HG02571 (cell line): Measurements from ENCODE around the gene LYRM7.
"Not testable (repeated sequence)": the region's sequence is repeated elsewhere in the genome, so short reads cannot be mapped to it uniquely, and the experiment has no call there.

Source experiments
- ATAC-seq: cut with Tn5 transposase; IDR thresholded peaks from one replicate; pipeline ENCODE4 v1.9.1; 2021; ENCODE audit warnings: mild to moderate bottlenecking, moderate library complexity; ENCODE audit not compliant: unreplicated experiment

LYRM7 gene

GRCh38 chr5:131218392-131218791, 47.6 kb downstream of the LYRM7 start:
- ATAC-seq = no peak

- ATAC-seq = no peak
Measured at GRCh38 chr5:131220566-131220965, 49.8 kb downstream of the LYRM7 start.

- ATAC-seq = no peak
Measured at GRCh38 chr5:131221008-131221703, 50.4 kb downstream of the LYRM7 start.

GRCh38 chr5:131221888-131222287, 51.1 kb downstream of the LYRM7 start:
- no peak for ATAC-seq

GRCh38 chr5:131222731-131223130, 52.0 kb downstream of the LYRM7 start:
- ATAC-seq = no peak

GRCh38 chr5:131223751-131224386, 53.1 kb downstream of the LYRM7 start:
- ATAC-seq = no peak

GRCh38 chr5:131224387-131225201, 53.9 kb downstream of the LYRM7 start:
- ATAC-seq = peak; percentile 81

GRCh38 chr5:131225282-131225974, 54.7 kb downstream of the LYRM7 start:
- ATAC-seq = no peak

GRCh38 chr5:131226899-131227298, 56.2 kb downstream of the LYRM7 start:
- ATAC-seq = no peak

GRCh38 chr5:131228646-131229045, 57.9 kb downstream of the LYRM7 start:
- ATAC-seq = no peak

GRCh38 chr5:131229623-131230022, 58.9 kb downstream of the LYRM7 start:
- ATAC-seq = no peak

GRCh38 chr5:131230406-131230805, 59.7 kb downstream of the LYRM7 start:
- ATAC-seq = peak; percentile 58

- no peak for ATAC-seq
Measured at GRCh38 chr5:131239686-131240085, 68.9 kb downstream of the LYRM7 start.

- no peak for ATAC-seq
Measured at GRCh38 chr5:131242728-131243255, 72.0 kb downstream of the LYRM7 start.

GRCh38 chr5:131245312-131245711, 74.6 kb downstream of the LYRM7 start:
- no peak for ATAC-seq

GRCh38 chr5:131245948-131246347, 75.2 kb downstream of the LYRM7 start:
- no peak for ATAC-seq

- ATAC-seq = no peak
Measured at GRCh38 chr5:131246504-131246903, 75.8 kb downstream of the LYRM7 start.

- ATAC-seq = no peak
Measured at GRCh38 chr5:131250751-131251475, 80.2 kb downstream of the LYRM7 start.

GRCh38 chr5:131252824-131253171, 82.1 kb downstream of the LYRM7 start:
- ATAC-seq = peak; percentile 78

GRCh38 chr5:131254025-131254424, 83.3 kb downstream of the LYRM7 start:
- ATAC-seq = not testable (repeated sequence)
